AG09309 (cell line): Measurements from ENCODE around the gene MFAP4.

Experiments
- DNase-seq: peaks from one replicate; pipeline ENCODE4 v3.0.0-alpha.2; 2010; ENCODE audit warnings: low read depth
- H3K4me3 ChIP-seq: 2 replicates; pipeline ENCODE4 v1.5.1; 2011; ENCODE audit warnings: mild to moderate bottlenecking, low read depth, low read length, moderate library complexity; ENCODE audit not compliant: control insufficient read depth
- TF ChIP-seq, protein P1 (sequence below): IDR thresholded peaks from 2 replicates; pipeline ENCODE4 v1.5.1; 2011; ENCODE audit warnings: mild to moderate bottlenecking, low read depth, low read length, inconsistent platforms; ENCODE audit not compliant: insufficient read depth, control insufficient read depth; ENCODE audit errors: missing control alignments

The MFAP4 gene

DNA sequence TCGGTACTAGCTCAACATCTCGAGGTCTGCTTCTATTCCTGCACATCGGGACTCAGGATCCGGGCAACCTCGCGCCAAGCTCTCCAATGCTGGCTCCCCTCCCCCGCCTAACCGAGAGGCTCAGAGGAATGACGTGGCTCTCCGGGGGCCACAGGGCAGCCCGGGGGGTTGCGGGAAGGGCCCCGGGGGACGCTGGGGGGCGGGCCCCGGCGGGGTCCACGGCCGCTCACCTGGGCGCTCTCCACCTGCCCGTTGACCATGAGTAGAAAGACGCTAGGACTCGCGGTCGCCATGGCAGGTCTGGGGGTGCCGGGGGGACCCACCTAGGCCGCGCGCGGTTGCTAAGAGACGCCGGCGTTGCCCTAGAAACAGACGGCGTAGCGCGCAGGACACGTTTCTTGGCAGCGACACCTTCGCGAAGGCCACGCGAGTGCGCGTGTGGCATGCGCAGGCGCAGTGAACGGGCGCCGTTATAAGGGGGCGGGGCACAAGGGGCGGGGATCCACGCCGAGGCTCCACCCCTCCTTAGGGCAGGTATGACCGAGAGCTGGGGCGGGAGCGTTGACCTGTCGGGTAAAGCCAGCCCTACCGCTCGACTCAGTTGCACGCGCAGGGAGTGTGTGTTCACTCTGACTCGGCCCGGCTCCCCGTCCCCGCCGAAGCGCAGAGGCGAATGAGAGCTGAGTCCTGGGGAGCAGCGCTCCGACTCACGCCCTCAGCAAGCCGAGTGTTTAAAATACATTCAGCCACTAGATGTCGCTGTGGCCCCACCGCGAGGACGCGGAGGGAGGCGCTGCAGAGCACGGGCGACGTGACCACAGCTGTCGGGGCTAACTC lies 24.5 kb downstream of the MFAP4 start, which contains the start of gene B9D1:
TSS of gene B9D1 (minus strand) at position 447 of the 837 bp plus-strand sequence. CDS start at position 293, 154 bp downstream.
- peak; percentile 65 for DNase-seq
- peak within 1 kb of the TSS; percentile 88 for H3K4me3 ChIP-seq
- TF ChIP-seq, protein P1, sequence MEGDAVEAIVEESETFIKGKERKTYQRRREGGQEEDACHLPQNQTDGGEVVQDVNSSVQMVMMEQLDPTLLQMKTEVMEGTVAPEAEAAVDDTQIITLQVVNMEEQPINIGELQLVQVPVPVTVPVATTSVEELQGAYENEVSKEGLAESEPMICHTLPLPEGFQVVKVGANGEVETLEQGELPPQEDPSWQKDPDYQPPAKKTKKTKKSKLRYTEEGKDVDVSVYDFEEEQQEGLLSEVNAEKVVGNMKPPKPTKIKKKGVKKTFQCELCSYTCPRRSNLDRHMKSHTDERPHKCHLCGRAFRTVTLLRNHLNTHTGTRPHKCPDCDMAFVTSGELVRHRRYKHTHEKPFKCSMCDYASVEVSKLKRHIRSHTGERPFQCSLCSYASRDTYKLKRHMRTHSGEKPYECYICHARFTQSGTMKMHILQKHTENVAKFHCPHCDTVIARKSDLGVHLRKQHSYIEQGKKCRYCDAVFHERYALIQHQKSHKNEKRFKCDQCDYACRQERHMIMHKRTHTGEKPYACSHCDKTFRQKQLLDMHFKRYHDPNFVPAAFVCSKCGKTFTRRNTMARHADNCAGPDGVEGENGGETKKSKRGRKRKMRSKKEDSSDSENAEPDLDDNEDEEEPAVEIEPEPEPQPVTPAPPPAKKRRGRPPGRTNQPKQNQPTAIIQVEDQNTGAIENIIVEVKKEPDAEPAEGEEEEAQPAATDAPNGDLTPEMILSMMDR = peak; percentile 93

DNA sequence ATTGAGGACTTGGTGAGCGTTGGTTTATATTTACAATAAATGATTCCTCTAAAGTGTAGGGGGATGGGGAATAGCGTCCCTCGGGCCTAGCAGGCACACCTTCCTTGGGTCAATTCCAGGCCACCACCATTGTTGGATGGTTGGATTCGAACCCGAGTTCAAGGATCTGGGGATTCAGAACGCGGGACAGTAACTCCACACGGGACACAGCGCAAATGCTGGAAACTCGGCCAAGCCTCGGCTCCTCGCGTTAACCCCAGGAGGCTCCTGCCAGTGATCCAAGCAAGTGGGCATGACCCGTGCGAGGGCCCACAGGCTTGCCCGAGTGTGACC lies 25.1 kb downstream of the MFAP4 start:
- TF ChIP-seq, protein P1 = no peak
- DNase-seq = no peak
- H3K4me3 ChIP-seq = peak overlapping the region; percentile 88

DNA sequence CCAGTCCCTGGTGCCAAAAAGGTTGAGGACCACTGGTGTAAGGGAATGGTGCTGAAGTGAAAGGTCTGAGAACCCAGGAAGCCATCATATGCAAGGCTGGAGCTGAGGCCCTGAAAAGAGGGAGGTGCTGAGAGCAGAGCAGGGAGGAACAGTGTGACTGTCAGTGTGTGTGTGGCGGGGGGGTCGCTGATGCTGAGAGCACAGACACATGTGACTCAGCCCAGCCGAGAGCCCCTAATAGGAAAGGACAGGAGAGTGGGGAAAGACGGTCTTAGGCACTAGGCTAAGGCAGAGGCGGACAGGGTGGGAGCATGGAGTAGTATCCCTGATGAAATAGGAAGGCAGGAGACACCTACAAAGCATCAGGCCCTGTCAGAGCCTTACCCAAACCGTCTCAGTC lies 25.7 kb downstream of the MFAP4 start:
- TF ChIP-seq, protein P1 = no peak
- DNase-seq = no peak
- no peak overlapping the region; the same call in 1 of the 2 replicates for H3K4me3 ChIP-seq

DNA sequence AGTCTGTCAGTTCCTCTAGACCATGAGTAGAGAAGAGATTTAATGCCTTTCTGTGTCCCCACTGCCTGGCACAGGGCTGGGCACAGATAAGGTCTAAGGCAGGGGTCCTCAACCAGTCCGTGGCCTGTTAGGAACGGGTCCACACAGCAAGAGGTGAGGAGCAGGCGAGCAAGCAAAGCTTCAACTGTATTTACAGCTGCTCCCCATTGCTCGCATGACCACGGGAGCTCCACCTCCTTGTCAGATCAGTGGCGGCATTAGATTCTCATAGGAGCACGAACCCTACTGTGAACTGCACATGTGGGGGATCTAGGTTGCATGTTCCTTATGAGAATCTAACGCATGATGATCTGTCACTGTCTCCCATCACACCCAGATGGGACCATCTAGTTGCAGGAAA lies 26.2 kb downstream of the MFAP4 start:
- no peak for DNase-seq
- TF ChIP-seq, protein P1 = no peak

DNA sequence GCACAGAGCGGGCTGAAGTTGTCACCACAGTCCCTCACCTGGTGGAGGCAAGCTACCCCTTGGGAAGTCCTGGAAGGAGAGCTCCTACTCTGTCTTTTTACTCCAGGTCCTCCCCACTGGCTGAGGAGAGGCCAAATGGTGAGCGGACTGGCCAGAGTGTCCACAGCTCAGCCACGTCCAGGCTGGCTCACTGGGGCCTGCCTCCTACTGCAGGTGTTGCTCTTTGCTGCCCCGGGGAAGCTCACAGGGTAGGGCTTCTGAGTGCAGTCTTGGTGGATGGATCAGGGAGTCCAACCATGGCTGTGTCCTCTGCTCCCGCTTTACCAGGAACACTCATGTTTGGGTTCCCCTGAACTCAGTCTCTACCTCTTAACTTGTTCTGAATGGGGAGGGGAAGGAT lies 27.1 kb downstream of the MFAP4 start:
- TF ChIP-seq, protein P1 = no peak
- DNase-seq = no peak
- no peak overlapping the region for H3K4me3 ChIP-seq

More for the DNA sequence above, 26.2 kb downstream of the MFAP4 start:
- no peak overlapping the region for H3K4me3 ChIP-seq

DNA sequence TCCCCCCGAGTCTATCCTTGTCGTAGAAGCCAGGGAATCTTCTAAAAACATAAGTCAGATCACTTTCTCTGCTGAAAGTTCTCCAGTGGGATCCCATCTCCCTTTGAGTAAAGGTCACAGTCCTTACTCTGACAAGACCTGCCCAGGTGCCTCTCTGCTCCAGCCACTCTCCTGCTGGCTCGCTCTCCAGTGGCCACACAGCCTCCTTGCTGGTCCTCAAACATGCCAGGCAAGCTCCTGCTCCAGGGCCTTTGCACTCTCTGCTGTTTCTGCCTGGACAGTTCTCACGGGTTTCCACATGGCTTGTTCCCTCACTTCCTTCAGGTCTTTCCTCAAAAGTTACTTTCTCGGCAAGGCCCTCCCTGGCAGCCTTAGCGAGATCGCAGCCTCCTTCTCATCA lies 27.8 kb downstream of the MFAP4 start:
- no peak overlapping the region for H3K4me3 ChIP-seq
- no peak for DNase-seq
- TF ChIP-seq, protein P1 = no peak
